ENCODE data around the gene MACC1. TPM values are rescaled to one million over a fixed set of nuclear protein-coding genes. Genes with fewer than 3 reads are reported as not detected.

Gene MACC1
- total RNA-seq, 1 donor, result 0.18 TPM

DNA sequence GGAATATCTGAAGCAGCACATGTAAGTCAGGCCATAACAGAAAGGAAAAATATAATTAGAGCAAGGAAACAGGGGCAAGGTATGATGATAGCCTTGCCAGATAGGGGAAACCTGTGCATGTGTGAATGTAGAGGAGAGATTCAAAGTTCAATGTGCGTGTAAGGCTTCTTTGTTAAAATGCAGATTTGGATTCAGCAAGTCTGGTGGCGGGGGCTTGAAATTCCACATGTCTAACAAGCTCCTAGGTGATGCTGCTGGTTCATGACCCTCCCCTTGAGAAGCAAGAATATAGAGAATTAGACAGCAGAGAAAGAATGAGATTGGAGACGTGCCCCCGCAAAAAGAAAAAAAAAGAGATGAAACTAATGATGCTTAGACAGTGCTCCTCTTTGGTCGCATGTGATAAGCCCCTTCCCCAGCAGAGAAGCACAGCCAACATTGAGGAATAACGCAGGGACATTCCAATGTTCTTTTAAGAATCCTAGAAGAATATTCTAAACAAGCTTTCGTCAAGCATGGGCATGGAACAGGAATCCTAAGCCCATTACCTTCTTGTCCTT is 21.1 kb upstream of the MACC1 start:
- TF ChIP-seq, protein P1, sequence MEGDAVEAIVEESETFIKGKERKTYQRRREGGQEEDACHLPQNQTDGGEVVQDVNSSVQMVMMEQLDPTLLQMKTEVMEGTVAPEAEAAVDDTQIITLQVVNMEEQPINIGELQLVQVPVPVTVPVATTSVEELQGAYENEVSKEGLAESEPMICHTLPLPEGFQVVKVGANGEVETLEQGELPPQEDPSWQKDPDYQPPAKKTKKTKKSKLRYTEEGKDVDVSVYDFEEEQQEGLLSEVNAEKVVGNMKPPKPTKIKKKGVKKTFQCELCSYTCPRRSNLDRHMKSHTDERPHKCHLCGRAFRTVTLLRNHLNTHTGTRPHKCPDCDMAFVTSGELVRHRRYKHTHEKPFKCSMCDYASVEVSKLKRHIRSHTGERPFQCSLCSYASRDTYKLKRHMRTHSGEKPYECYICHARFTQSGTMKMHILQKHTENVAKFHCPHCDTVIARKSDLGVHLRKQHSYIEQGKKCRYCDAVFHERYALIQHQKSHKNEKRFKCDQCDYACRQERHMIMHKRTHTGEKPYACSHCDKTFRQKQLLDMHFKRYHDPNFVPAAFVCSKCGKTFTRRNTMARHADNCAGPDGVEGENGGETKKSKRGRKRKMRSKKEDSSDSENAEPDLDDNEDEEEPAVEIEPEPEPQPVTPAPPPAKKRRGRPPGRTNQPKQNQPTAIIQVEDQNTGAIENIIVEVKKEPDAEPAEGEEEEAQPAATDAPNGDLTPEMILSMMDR (IDR thresholded peaks at IDR 0.05; ENCODE audit: insufficient read depth, low read length), result no peak
- H3K4me3 ChIP-seq (ENCODE audit: low read depth, low read length), result no peak overlapping the region
- DNase-seq (ENCODE audit: low read depth), result no peak

DNA sequence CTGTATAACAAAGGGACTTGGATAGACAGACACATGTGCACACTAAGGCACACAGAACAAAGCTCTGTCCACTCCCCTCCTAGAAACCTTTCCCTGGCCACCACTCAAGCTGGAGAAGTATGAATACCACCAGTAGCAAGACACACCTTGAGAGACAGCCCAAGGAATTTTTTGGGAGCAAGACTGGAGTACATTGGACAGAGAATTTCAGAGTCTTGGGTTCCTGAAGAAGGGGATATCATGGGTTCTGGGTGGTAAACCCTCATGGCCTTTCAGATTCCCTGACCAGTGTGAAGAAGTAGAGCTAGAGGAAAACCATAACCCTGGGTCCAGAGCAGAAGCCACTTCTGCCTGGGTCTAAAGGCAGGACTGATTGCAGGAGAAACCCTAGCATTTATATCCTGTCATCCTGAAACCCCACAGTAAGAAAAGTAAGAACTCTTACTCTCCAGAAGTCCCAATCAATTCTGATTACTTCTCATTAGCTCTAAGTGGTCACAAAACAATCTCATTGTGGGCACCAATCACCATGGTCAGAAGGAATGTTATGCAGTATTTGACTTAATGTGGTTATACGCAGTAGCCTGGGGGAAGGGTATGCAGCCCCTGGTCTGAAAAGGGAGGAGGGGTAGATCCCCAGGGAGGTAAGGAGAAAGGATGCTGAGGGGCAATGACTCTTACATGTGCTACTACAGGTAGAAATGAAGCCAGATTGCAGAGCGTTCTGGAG is 20.4 kb upstream of the MACC1 start:
- DNase-seq (ENCODE audit: low read depth), result no peak
- no peak overlapping the region for H3K4me3 ChIP-seq (ENCODE audit: low read depth, low read length)
- TF ChIP-seq, protein P1 (IDR thresholded peaks at IDR 0.05; ENCODE audit: insufficient read depth, low read length), result no peak

DNA sequence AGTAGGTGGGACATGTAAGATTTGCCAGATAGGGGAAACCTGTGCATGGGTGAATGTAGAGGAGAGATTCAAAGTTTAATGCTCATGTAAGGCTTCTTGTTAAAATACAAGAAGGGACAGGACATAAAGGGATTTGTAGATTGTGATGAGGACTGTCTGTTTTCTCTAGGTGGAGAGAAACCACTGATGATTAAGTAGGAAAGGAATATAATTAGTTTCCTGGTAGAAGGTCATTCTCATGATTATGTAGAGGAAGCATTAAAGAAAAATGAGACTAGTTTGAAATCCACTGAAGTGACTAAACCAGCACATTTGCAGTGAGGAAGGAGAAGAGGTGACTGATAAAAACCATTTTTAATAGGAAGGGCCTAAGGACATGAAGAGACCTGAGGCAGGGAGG is 19.6 kb upstream of the MACC1 start:
- TF ChIP-seq, protein P1 (IDR thresholded peaks at IDR 0.05; ENCODE audit: insufficient read depth, low read length), result no peak
- no peak for DNase-seq (ENCODE audit: low read depth)
- no peak overlapping the region for H3K4me3 ChIP-seq (ENCODE audit: low read depth, low read length)

DNA sequence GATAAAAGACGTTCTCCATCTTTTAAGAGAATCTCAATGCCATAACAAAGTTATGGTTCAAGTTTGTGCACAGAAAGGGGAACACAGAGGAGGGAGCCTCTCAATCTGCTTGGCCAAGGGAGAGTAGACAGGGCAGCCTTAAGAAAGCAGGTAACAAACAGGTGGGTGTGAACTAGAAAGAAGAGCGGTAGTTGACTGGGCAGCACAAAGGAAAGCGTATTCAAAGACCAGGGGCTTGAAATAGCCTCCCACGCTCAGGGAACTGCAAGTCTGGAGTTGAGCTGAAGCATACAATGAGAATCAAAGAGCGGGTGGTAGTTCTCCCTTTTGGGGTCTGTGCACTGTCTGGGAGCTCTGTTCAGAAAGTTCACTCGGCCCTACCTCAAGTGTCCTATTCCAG is 18.9 kb upstream of the MACC1 start:
- TF ChIP-seq, protein P1 (IDR thresholded peaks at IDR 0.05; ENCODE audit: insufficient read depth, low read length), result no peak
- no peak for DNase-seq (ENCODE audit: low read depth)
- no peak overlapping the region for H3K4me3 ChIP-seq (ENCODE audit: low read depth, low read length)

DNA sequence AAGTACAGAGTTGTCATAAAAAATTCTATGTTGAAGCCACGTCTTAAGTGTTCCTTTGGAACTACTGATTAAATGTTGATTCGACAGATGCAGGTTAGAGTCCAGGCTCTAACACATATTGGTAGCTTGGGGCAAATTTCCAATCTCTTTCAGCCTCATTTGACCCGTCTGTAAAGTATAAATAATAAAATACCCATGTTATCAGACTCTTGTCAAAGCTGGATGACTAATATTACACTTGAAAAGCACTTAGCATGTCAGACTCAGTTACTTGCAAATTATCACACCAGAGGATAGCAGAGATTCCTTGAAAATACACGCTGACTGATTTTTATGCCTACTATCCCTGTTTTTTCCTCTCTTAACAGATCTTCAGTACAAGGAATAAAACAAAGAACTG is 18.1 kb upstream of the MACC1 start:
- peak; percentile 58 for DNase-seq (ENCODE audit: low read depth)
- H3K4me3 ChIP-seq (ENCODE audit: low read depth, low read length), result no peak overlapping the region
- TF ChIP-seq, protein P1 (IDR thresholded peaks at IDR 0.05; ENCODE audit: insufficient read depth, low read length), result no peak

DNA sequence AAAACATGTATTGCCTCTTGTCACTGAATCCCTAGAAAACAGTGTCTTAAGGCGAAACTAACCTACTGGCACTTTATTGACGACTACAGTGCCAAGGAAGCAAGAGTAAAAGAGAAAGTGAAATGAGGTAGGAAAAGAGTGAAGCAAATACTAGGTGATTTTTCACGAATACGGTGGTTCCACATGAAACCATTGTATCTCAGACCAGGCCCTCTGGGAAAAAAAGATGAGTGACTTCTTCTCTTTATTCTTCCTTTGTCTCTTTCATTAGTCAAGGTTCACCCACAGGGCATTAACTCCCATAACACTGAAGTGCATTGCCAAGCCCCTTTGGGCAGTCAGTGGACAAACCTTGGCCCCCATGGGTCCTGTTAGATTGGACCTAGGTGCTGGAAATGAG is 16.2 kb upstream of the MACC1 start:
- TF ChIP-seq, protein P1 (IDR thresholded peaks at IDR 0.05; ENCODE audit: insufficient read depth, low read length), result no peak
- no peak for DNase-seq (ENCODE audit: low read depth)
- H3K4me3 ChIP-seq (ENCODE audit: low read depth, low read length), result no peak overlapping the region

Measured in fibroblast of the aortic adventitia (primary cell).